Epithelial cell of esophagus (primary cell): ENCODE data around the gene RNLS.

ENCODE experiments used
- DNase-seq: peaks from one replicate; pipeline ENCODE4 v3.0.0; 2010; ENCODE audit warnings: low read depth
- H3K4me3 ChIP-seq: 2 replicates; pipeline ENCODE4 v1.5.1; 2011; ENCODE audit warnings: mild to moderate bottlenecking, low read length, control low read depth
- CTCF ChIP-seq: IDR thresholded peaks from 2 replicates; pipeline ENCODE4 v1.5.1; 2011; ENCODE audit warnings: low read depth, mild to moderate bottlenecking, low read length, control low read depth, inconsistent platforms; ENCODE audit not compliant: insufficient read depth; ENCODE audit errors: missing control alignments

The RNLS gene

GRCh38 chr10:88243202-88243744, 339.8 kb downstream of the RNLS start:
- TF ChIP-seq CTCF = no peak
- no peak overlapping the region for H3K4me3 ChIP-seq
- DNase-seq = no peak

GRCh38 chr10:88241501-88241900, 341.6 kb downstream of the RNLS start:
- TF ChIP-seq CTCF = no peak
- no peak for DNase-seq
- no peak overlapping the region for H3K4me3 ChIP-seq

- DNase-seq = no peak
- no peak for TF ChIP-seq CTCF
- no peak overlapping the region for H3K4me3 ChIP-seq
These were observed 343.9 kb downstream of the RNLS start for GRCh38 chr10:88239212-88239611.

GRCh38 chr10:88238615-88238914, 344.6 kb downstream of the RNLS start:
- no peak for DNase-seq
- no peak for TF ChIP-seq CTCF
- H3K4me3 ChIP-seq = no peak overlapping the region

- no peak overlapping the region for H3K4me3 ChIP-seq
- no peak for DNase-seq
- TF ChIP-seq CTCF = no peak
These were observed 345.1 kb downstream of the RNLS start for GRCh38 chr10:88237896-88238614.

GRCh38 chr10:88236121-88236743, 346.9 kb downstream of the RNLS start:
- no peak for TF ChIP-seq CTCF
- no peak overlapping the region for H3K4me3 ChIP-seq
- DNase-seq = no peak
